HG02973 (cell line): ENCODE results near the gene MEIS1.

Experiments used
- ATAC-seq: cut with Tn5 transposase; IDR thresholded peaks from one replicate; pipeline ENCODE4 v1.9.1; 2021; ENCODE audit warnings: moderate library complexity; ENCODE audit not compliant: unreplicated experiment

Gene MEIS1

GRCh38 chr2:66531567-66531966, 96.6 kb downstream of the MEIS1 start:
- ATAC-seq: no peak

- ATAC-seq: no peak
Measured at GRCh38 chr2:66532972-66533868, 98.3 kb downstream of the MEIS1 start.

- no peak for ATAC-seq
Measured at GRCh38 chr2:66534461-66534860, 99.5 kb downstream of the MEIS1 start.

GRCh38 chr2:66535574-66536289, 100.8 kb downstream of the MEIS1 start:
- no peak for ATAC-seq

- no peak for ATAC-seq
Measured at GRCh38 chr2:66536290-66536673, 101.4 kb downstream of the MEIS1 start.

GRCh38 chr2:66536997-66537396, 102.1 kb downstream of the MEIS1 start:
- no peak for ATAC-seq

GRCh38 chr2:66538291-66538690, 103.4 kb downstream of the MEIS1 start:
- ATAC-seq: no peak

- no peak for ATAC-seq
Measured at GRCh38 chr2:66539452-66539851, 104.5 kb downstream of the MEIS1 start.

GRCh38 chr2:66541646-66542045, 106.7 kb downstream of the MEIS1 start:
- ATAC-seq: no peak

GRCh38 chr2:66543257-66543767, 108.4 kb downstream of the MEIS1 start:
- ATAC-seq: no peak

- no peak for ATAC-seq
Measured at GRCh38 chr2:66544258-66544657, 109.3 kb downstream of the MEIS1 start.

GRCh38 chr2:66545258-66545657, 110.3 kb downstream of the MEIS1 start:
- no peak for ATAC-seq

- ATAC-seq: no peak
Measured at GRCh38 chr2:66547118-66547517, 112.2 kb downstream of the MEIS1 start.

GRCh38 chr2:66547887-66548286, 113.0 kb downstream of the MEIS1 start:
- ATAC-seq: no peak

GRCh38 chr2:66548422-66548821, 113.5 kb downstream of the MEIS1 start:
- no peak for ATAC-seq

GRCh38 chr2:66550826-66551225, 115.9 kb downstream of the MEIS1 start:
- ATAC-seq: no peak

GRCh38 chr2:66553370-66553769, 118.4 kb downstream of the MEIS1 start:
- no peak for ATAC-seq

GRCh38 chr2:66555091-66555490, 120.2 kb downstream of the MEIS1 start:
- no peak for ATAC-seq

GRCh38 chr2:66555501-66556324, 120.8 kb downstream of the MEIS1 start:
- ATAC-seq: no peak

GRCh38 chr2:66559672-66560071, 124.7 kb downstream of the MEIS1 start:
- ATAC-seq: no peak

- ATAC-seq: no peak
Measured at GRCh38 chr2:66560683-66561082, 125.8 kb downstream of the MEIS1 start.
